Neuron (in vitro differentiated cells): Measurements from ENCODE around the gene CHAC1.
A peak's percentile ranks its signal among the peaks of the same experiment; 100 is the strongest.

Source experiments
- H2AFZ ChIP-seq: one replicate; pipeline ENCODE4 v1.6.1; 2013; ENCODE audit warnings: low read depth, mild to moderate bottlenecking, inconsistent platforms, low read length, moderate library complexity
- H3K27me3 ChIP-seq: one replicate; pipeline ENCODE4 v1.6.1; 2013; ENCODE audit warnings: low read length; ENCODE audit not compliant: insufficient read depth
- H3K36me3 ChIP-seq: one replicate; pipeline ENCODE4 v1.6.1; 2013; ENCODE audit warnings: low read length; ENCODE audit not compliant: insufficient read depth
- H3K4me1 ChIP-seq: one replicate; pipeline ENCODE4 v1.6.1; 2013; ENCODE audit warnings: low read length; ENCODE audit not compliant: insufficient read depth
- H3K4me3 ChIP-seq: 2 replicates; pipeline ENCODE4 v1.5.1; 2013; ENCODE audit warnings: mild to moderate bottlenecking, low read length, moderate library complexity
- H3K9me3 ChIP-seq: one replicate; pipeline ENCODE4 v1.6.1; 2013; ENCODE audit warnings: low read length

CHAC1 gene

DNA sequence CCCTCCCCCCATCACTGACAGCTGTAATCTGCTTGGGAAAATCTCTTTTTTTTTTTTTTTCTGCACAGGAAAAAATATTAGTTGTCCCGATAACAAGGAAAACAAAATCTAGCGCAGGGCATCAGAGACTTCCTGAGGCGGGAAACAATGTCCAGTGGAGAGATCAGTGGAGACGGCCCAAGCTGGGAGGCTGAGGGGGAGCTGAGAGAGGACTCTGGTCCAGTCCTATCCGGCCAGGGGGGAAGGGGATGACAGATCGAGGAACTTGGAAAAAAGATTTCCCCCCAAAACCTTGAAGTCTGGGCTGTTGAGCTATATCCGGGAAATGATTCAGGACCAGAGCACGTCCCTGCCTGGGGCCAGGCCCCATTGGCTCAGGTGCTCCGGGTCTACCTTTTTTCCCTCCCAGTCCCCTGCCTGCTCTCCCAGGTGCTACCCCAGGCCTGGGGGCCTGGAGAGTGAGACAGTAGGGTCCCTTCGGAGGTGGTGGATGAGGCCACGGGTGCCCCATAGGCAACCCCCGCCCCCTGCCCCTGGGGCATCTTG is 38.1 kb upstream of the CHAC1 start:
- H3K9me3 ChIP-seq = no peaks in the 10 kb centered on the region
- no peak overlapping the region for H2AFZ ChIP-seq
- H3K4me3 ChIP-seq = no peak overlapping the region
- H3K4me1 ChIP-seq = peaks cover 11% of the 10 kb centered on the region
- no peaks in the 10 kb centered on the region for H3K36me3 ChIP-seq
- H3K27me3 ChIP-seq = peaks cover 16% of the 10 kb centered on the region

DNA sequence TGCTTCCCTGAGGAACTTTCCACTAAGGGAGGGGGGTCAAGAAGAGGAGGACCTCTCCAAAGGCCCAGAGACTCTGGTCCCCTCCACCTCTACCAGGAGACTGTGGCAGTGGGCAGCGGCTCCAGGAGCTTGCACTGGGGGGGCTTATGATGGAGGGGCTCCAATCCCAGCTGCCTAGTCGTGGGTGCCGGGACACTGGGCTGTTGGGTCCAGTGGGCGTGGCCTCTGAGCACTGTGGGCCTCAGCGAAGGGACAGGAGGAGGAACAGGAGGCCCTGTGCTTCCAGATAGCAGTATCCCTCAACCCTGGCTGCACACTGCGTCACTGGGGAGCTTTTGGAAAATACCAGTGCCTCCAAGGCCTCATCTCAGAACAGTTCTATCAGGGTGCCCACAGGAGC is 37.6 kb upstream of the CHAC1 start:
- H2AFZ ChIP-seq = no peak overlapping the region
- H3K4me1 ChIP-seq = peaks cover 8% of the 10 kb centered on the region
- no peaks in the 10 kb centered on the region for H3K9me3 ChIP-seq
- no peaks in the 10 kb centered on the region for H3K36me3 ChIP-seq
- H3K27me3 ChIP-seq = peaks cover 19% of the 10 kb centered on the region
- no peak overlapping the region for H3K4me3 ChIP-seq

DNA sequence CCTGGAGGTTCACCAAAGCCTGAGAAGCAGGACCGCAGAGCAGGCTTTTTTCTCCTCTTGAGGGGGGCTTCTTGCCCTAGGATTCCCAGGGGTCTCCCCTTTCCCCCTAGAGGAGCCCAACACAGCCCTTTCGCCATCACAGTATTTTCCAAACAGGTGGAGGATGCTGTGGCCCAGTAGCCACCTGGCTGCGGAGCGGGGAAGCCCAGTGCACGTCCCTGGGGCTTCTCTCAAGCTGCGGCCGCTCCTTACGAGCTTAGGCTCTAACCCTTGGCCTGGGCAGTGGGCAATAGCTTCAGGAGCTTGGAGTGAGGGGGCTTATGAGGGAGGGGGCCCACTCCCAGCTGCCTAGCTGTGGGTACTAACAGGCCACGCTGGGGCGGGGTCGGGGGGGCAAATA is 35.7 kb upstream of the CHAC1 start:
- Histone ChIP-seq H3K4me3 (no peak overlapping the region), H3K9me3 (no peaks in the 10 kb centered on the region), H3K4me1 (no peaks in the 10 kb centered on the region), H3K36me3 (no peaks in the 10 kb centered on the region), H3K27me3 (peaks cover 33% of the 10 kb centered on the region), H2AFZ (no peak overlapping the region)

DNA sequence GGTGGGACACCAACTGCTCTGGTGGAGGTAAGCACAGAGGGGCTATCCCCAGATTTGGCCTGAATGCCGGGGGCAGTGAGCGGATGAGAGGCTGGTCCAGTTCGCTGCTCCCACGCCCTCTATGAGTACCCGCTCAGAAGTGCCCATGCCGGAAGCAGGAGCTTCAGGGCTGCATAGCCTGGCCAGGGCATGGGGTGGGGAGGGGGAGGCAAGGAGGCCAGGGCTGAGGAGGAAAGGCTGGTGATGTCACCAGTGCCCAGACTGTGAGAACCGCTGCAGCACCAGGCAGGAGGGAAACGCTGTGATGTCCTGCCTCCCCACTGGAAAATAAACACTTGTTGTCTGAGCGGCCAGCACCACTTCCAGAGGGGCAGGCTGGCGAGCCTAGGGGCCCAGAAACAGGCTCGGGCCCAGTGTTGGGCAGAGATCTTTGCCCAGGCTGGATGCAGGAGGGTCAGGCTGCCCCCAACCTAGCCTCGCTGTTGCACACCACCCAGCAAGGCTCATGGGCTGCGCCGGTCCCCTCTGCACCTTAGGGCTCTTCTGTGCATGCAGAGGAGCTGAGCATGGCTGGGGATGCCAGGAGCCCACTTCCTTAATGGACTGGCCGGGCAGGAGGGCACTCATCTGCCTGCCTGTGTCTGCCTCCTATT is 35.0 kb upstream of the CHAC1 start:
- no peak overlapping the region for H2AFZ ChIP-seq
- H3K36me3 ChIP-seq = no peaks in the 10 kb centered on the region
- peaks cover 40% of the 10 kb centered on the region for H3K27me3 ChIP-seq
- no peaks in the 10 kb centered on the region for H3K4me1 ChIP-seq
- H3K4me3 ChIP-seq = no peak overlapping the region
- H3K9me3 ChIP-seq = no peaks in the 10 kb centered on the region

DNA sequence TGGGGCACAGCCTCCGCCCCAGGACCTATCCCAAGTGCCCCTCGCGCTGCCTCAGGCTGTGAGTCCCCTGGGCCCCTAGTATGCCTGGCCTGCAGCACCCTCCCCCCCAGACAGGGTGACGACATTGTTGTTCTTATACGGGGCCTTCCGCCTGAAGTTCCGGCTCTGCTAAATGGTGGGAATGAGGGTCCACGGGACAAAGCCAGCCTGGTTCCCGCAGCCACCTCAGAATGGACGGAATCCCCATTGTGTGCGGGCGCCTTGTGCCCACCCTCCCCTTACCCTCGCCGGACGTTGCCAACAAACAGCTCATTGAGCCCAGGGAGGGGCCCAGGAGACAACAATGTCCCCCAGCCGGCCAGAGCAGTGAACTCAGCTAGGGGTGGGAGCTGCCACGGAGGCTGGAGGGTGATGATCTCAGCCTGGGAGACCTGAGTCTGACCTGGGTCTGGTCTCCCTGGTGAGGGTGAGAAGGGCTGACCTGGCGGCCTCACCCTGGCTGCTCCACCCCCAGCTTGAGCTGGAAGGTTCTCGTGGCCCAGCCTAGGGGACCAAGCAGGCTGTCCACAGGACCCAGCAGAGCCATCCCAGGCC is 34.4 kb upstream of the CHAC1 start:
- Histone ChIP-seq H3K4me3 (no peak overlapping the region), H3K27me3 (peaks cover 46% of the 10 kb centered on the region)

DNA sequence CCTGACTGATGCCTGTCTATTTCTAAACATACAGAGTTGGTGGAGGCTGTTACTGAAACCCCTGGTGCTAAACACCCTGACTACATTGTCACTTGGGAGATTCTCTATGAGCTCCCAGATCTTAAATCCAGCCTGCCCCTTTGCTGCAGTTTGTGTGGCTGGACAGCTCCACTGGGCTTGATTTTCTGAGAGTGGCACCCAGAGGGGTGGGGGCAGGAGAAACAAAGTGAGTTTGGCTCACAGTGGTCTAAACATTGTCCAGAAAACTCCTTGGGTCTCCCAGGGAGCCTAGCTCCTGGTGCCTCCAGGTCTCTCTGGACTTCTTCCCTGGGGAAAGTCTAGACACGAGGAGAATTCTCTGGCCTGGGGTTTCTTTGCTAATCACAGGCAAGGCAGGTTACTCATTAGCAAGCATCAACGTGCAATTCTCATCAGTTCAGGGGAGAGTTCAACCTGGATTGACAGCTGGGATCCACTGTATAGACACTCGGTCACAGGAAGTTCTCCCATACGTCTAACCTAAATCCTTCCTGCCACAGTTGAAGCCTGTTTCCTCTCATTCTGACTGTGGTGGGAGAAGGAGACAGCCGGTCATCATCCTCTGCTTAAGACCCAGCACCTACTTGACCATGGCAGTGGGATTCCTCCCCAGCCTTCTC is 31.2 kb upstream of the CHAC1 start:
- Histone ChIP-seq H3K27me3 (peaks cover 72% of the 10 kb centered on the region), H2AFZ (no peak overlapping the region)

More for the DNA sequence above, 34.4 kb upstream of the CHAC1 start:
- Histone ChIP-seq H2AFZ (no peak overlapping the region), H3K4me1 (no peaks in the 10 kb centered on the region), H3K9me3 (no peaks in the 10 kb centered on the region), H3K36me3 (no peaks in the 10 kb centered on the region)

DNA sequence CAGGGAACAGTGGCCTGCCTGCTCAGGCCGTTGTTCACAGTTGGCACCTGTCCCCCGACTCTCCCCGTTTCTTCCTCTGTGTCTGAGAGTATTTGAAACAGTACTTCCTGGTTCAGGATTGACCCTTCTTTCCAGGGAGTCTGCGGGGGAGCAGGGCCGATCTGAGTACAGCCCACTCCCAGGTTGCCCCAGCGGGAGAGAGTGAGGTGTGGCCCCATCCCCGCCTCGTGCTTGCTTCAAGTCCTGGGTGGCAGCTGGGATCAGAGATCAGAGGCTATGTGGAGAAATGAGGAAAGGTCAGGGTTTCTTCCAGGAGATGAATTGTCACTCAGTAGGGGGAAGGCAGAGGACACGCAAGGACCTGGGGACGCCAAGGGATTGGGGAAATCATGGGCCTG is 30.7 kb upstream of the CHAC1 start:
- Histone ChIP-seq H3K27me3 (peaks cover 78% of the 10 kb centered on the region), H3K9me3 (no peaks in the 10 kb centered on the region), H3K36me3 (no peaks in the 10 kb centered on the region), H3K4me1 (peaks cover 22% of the 10 kb centered on the region), H2AFZ (no peak overlapping the region), H3K4me3 (no peak overlapping the region)

More for the DNA sequence above, 31.2 kb upstream of the CHAC1 start:
- Histone ChIP-seq H3K9me3 (no peaks in the 10 kb centered on the region), H3K4me3 (no peak overlapping the region), H3K36me3 (no peaks in the 10 kb centered on the region), H3K4me1 (peaks cover 19% of the 10 kb centered on the region)

DNA sequence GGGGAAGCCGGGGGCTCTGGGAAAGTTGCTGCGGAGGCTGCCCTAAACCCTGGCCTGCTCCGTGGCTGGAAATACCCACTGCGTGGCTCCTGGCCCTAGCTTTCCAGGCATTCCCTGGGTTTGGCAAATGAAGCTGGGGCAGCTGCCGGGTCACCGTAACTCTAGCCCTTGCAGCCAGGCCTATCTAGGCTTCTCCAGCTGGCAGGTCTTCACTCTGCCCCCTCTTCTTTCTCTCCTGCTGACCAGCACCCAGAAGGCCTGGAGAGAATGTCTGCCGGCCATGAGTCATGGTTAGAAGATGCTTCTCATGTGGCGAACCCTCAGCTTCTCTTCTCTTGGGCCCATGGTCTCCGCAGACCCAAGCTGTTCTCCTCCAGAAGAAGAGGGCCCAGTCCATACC is 29.7 kb upstream of the CHAC1 start:
- H3K9me3 ChIP-seq = no peaks in the 10 kb centered on the region
- peaks cover 78% of the 10 kb centered on the region for H3K27me3 ChIP-seq
- no peaks in the 10 kb centered on the region for H3K36me3 ChIP-seq
- no peak overlapping the region for H2AFZ ChIP-seq
- no peak overlapping the region for H3K4me3 ChIP-seq
- H3K4me1 ChIP-seq = peaks cover 29% of the 10 kb centered on the region

DNA sequence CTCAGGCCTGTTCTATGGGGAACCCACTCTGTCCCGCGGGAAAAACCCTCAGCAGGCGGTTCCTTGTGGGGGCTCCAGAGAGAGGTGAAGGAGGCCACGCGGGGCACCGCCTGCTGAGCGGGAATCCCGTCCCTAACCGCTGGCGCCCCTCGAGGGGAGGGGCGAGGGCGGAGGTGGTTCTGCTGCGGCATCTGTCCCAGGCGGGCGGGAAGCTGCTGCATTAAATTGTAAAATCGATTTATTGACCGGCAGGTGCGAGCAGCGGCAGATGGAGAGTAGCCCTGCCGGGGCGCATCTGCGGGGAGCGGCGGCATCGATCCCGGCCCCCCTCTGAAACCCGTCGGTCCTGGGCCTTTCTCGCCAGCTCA is 27.8 kb upstream of the CHAC1 start:
- Histone ChIP-seq H3K36me3 (no peaks in the 10 kb centered on the region), H3K4me1 (peaks cover 47% of the 10 kb centered on the region), H2AFZ (no peak overlapping the region), H3K4me3 (peak overlapping the region; percentile 28), H3K27me3 (peaks cover 86% of the 10 kb centered on the region), H3K9me3 (no peaks in the 10 kb centered on the region)

DNA sequence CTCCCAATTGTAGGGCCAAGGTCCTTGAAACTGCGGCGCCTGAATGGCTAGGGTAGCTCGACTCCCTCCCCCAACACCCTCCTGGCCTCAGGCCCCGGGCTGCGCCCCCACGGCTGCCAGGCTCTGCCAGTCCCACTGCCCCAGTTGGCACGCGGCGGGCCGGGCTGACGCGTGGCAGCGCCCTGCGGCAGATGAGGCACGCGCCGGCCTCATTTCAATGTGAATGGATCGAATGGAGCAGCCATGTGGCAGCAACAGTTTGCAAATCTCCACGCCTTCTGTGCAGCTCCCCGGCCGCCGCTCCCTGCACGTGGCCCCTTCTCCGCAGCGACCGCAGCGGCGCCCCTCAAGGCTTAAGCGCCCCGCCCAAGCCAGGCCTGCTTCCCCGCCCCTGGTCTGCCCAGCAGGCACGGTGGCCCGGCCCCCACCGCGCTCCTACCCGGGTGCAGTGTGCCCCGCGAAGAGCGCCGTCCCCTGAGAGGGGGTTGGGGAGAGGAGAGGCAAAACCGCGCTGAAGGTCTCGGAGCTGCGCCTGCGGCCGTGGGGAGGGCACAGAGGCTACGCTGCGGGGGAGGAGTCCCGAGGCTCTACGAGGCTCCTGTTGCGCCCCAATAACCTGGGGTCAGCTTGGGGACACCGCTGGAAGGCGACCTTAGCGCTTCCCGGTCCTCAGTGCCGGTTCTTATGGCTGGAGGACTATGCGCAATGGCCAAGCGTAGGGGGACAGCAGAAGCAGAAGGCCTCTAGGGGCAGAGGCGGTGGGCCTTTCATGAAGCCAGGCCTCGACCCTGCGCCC is 27.2 kb upstream of the CHAC1 start:
- H3K27me3 ChIP-seq = peaks cover 86% of the 10 kb centered on the region
- no peaks in the 10 kb centered on the region for H3K9me3 ChIP-seq
- no peaks in the 10 kb centered on the region for H3K36me3 ChIP-seq
- H3K4me1 ChIP-seq = peaks cover 52% of the 10 kb centered on the region
- H2AFZ ChIP-seq = no peak overlapping the region
- H3K4me3 ChIP-seq = peak overlapping the region; percentile 28

DNA sequence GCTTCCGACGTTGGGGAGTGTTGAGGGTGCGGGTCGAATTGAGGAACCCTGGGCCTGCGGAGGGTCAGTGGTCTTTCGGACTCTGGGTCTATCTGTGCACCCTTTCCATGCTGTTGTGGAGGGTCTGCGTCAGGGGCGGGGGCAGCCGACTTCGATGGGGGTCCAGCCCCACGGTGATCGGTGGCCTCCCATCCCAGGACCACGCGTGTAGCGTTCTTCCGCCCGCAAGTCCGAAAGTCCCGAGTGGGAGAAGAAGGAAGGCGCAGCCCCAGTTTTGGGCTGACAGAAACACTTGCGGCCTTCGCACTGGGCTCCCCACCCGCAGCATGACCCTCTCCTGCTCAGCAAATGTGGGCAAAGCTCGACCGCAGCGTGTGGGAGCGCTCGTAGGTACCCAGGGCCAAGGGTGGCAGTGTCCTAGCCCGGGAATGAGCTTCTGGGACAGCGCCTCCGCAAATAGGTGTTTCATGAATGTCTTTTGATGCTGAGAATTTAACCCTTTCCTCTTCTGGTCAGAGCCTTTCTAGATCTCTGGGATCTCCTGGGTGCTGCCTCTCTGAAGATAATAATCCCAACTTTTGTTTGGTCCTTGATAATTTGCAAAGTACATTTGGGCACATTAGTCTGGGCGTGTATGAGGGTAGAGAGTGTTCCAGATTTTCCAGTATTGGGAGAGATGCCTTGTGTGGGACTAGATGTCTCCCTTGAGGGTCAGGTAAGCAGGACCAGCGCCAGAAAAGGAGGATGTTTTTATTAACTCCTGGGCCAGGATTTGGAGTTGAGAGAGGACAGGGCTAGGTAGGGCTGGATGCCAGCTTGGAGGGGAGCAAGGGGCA is 26.4 kb upstream of the CHAC1 start:
- H3K27me3 ChIP-seq = peaks cover 91% of the 10 kb centered on the region
- no peak overlapping the region for H3K4me3 ChIP-seq
- no peaks in the 10 kb centered on the region for H3K36me3 ChIP-seq
- no peak overlapping the region for H2AFZ ChIP-seq
- H3K9me3 ChIP-seq = no peaks in the 10 kb centered on the region
- H3K4me1 ChIP-seq = peaks cover 61% of the 10 kb centered on the region

DNA sequence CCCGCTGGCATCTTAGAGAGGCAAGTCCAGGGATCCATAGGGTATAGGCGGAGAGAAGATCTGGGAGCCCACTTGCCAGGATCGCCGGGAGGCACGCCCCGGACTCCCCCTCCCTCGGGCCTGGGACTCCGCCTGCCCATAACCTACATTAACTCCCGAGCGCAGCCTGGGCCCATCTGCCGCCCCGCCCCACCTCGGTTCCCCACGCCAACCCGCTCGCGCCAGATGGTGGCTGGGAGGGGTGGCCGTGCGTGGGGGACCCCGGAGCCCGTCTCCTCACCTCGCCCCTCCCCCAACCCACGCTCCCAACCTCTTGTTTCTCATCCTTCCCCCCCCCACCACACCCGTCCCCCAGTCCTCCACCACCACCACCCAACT is 25.8 kb upstream of the CHAC1 start:
- peaks cover 90% of the 10 kb centered on the region for H3K27me3 ChIP-seq
- H3K36me3 ChIP-seq = no peaks in the 10 kb centered on the region
- H3K9me3 ChIP-seq = no peaks in the 10 kb centered on the region

More for the DNA sequence above, 25.8 kb upstream of the CHAC1 start:
- Histone ChIP-seq H3K4me3 (no peak overlapping the region), H2AFZ (no peak overlapping the region), H3K4me1 (peaks cover 64% of the 10 kb centered on the region)
